ENCODE data around the gene NUDT22.

- TF ChIP-seq CTCF (IDR thresholded peaks at IDR 0.05) (no peak), POLR2A (IDR thresholded peaks at IDR 0.05) (no peak)
Observed at GRCh38 chr11:64204080-64204440, 22.0 kb upstream of the NUDT22 start.
